HG03521 (cell line): ENCODE measurements around the gene TXLNA.

Source experiments
- ATAC-seq: cut with Tn5 transposase; IDR thresholded peaks from one replicate; pipeline ENCODE4 v1.9.1; 2021; ENCODE audit warnings: mild to moderate bottlenecking, moderate library complexity; ENCODE audit not compliant: unreplicated experiment

The TXLNA gene

DNA sequence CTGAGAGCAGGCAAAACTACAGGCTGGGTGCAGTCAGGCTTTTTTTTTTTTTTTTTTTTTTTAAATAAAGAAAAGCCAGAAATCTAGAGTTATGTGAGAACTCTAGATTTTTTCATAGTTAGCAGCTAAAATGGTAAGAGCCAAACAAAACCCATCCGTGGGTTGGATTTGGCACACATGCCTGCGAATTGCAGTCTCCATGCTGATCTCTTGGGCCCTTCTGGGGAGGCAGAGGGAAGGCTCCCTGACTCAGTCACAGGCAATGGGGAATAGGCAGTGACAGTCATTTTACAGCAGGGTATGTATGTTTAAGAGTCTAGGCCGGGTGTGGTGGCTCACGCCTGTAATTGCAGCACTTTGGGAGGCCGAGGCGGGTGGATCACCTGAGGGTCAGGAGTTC is 2.6 kb downstream of the TXLNA start:
- no peak for ATAC-seq

DNA sequence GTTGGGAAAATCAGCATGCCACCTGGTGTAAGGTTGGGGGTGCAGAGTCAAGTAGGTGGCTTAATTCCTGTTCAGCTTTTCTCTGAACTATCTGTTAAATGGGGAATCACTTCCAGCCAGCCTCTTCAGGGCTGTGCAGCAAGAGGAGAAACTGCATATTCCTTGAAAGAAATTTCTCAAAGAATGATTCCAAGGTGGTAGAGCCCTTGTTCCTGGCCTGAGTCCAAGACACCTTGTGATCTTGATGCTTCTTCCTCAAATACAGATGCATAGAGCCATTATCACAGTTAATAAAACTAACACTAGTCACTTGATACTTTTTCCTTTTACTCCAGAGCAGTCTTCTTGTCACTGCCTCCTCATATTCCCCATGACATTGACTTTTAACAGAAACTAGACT is 5.2 kb downstream of the TXLNA start:
- no peak for ATAC-seq

DNA sequence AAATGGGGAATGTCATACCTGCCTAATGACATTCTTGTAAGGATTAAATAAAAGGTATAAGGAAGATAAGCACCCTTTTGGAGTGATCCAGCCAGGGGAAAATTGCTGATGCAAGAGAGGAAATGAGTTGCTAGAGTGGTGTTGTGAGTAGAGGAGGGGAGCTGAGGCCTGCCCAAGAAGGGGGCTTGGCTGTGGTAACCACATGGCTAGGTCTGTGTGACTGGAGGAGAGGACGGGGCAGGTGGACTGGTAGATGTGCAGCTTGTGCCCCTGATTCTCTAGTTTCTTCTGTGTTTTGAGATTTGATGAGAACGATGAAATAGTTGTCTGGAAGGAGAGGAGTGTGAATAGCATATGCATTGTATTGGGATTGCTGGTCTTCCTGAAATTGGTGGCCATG is 6.6 kb downstream of the TXLNA start:
- no peak for ATAC-seq

DNA sequence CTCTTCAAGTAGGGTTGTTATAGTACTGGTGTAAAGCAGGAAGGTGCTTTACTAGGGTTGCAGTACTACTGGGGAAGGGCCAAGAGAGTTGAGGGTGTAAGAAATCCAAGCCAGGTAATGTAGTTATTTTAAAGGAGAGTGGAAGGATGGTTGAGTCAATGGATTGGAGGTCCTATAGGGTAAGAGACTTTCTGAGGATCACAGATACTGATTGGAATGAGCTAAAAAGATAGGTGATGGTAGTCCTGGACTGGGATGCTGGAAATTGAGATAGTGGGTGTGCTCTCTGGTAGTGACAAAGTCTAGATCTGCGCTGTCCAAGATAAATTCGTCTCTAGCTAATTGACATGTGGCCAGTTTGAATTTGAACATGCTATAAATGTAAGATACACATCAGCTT is 7.0 kb downstream of the TXLNA start:
- no peak for ATAC-seq

DNA sequence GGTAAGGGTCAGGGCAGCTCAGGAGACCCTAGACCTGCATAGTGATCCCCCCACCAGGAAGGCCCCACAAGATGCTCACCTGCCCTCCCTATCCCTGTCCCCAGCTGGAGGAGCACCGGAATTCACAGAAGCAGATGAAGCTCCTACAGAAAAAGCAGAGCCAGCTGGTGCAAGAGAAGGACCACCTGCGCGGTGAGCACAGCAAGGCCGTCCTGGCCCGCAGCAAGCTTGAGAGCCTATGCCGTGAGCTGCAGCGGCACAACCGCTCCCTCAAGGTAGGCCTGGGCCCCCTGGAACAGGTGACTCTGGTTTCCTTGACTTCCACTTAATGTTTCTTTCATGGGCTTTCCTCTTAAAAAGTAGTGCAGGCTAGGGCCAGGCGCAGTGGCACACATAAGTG is 8.4 kb downstream of the TXLNA start:
- no peak for ATAC-seq

DNA sequence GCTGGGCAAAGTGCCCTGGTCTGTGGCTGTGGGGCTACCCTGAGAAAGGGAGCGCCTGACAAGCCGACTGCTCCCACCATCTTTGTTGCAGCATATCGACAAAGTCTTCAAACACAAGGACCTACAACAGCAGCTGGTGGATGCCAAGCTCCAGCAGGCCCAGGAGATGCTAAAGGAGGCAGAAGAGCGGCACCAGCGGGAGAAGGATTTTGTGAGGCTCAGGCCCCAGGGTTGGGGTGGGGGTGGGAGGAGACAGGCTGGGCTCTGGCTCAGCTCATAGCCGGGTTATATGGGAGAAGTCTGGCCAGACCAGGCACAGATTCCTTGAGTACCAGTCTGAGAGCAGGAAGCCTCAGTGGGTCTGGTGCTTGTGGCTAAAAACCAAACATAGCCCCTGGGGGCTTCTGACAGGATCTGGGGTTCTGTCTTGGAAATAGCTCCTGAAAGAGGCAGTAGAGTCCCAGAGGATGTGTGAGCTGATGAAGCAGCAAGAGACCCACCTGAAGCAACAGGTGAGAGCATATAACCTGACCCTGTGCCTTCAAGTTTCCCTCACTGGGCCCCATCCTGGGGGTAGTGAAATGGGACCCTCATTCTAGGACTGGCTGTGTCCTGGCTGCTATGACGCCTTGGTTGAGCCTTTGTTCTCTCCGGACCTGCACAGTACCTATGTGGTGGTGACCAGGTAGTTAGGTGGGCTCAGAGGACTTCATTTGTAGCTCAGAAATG is 12.9 kb downstream of the TXLNA start:
- ATAC-seq = no peak

DNA sequence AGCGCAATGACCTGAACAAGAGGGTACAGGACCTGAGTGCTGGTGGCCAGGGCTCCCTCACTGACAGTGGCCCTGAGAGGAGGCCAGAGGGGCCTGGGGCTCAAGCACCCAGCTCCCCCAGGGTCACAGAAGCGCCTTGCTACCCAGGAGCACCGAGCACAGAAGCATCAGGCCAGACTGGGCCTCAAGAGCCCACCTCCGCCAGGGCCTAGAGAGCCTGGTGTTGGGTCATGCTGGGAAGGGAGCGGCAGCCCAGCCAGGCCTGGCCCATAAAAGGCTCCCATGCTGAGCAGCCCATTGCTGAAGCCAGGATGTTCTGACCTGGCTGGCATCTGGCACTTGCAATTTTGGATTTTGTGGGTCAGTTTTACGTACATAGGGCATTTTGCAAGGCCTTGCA is 15.5 kb downstream of the TXLNA start:
- no peak for ATAC-seq

DNA sequence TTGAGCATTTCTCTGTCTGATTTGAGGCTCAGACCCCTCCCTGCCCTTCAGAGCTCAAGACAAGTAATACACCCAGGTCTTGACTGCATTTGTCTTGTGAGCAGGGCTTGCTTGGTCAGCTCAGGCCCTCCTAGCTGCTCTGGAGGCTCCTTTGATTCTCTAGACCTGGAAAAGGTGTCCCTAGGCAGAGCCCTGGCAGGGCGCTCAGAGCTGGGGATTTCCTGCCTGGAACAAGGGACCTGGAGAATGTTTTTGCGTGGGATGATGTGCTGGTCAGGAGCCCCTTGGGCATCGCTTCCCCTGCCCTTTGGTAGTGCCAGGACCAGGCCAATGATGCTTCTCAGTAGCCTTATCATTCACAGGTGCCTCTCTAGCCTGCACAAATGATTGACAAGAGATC is 16.1 kb downstream of the TXLNA start:
- ATAC-seq = no peak

DNA sequence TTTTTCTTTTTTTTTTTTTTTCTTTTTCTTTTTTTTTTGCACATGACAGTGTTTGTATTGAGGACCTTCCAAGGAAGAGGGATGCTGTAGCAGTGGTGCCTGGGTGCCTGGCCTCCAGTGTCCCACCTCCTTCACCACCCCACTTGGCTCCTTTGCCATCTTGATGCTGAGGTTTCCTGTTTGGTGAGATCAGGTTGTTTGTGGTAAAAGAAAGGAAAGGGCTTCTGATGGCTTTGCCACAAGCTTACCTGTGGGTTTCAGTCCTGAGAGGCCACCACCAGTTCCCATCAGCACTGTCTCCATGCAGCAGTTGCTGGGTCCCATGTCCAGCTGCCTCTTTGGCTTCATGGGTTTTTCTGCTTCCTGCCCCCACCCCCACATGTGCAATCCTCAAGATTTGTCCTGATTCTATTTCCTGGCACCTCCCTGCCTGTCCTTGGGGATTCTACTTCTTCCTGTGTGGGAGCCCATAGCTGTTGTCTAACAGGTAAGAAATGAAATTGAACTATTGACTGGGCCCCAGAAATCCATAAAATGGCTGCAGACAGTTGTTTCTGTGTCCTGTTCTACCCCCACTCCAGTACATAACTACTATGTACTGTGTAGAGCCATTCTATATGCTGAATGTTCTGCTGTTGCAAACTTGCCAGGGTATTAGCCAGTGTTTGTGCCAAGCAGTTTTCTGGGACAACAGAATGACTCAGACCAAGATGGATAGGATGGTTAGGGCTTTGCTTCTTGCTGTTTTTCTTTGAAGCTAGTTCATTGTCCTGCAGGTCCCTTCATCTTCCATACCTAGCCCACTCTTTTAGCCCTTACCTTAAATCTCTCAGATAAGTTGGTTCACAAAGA is 16.7 kb downstream of the TXLNA start:
- no peak for ATAC-seq

DNA sequence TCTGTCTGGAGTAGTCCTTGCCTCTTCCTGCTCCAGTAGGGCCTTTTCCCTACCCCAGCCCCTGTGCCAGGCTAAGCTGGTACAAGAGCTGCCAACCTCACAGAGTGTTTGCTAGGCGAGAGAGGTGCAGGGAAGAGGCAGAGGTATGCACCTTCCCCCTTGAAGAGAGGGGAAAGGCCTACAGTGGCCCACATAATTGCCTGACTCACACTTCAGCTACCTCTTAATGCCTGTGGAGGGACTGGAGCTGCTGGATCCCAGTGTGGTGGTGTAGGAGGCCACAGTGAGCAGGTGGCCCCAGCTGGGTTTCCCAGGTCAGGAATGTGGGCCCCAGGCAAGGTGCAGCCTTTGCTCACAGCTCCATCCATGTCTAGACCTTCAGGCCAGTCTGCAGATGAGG is 17.6 kb downstream of the TXLNA start:
- no peak for ATAC-seq

DNA sequence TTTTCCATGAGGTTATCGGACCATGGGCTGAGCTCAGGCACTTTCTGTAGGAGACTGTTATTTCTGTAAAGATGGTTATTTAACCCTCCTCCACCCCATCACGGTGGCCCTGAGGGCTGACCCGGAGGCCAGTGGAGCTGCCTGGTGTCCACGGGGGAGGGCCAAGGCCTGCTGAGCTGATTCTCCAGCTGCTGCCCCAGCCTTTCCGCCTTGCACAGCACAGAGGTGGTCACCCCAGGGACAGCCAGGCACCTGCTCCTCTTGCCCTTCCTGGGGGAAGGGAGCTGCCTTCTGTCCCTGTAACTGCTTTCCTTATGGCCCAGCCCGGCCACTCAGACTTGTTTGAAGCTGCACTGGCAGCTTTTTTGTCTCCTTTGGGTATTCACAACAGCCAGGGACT is 18.4 kb downstream of the TXLNA start:
- no peak for ATAC-seq

DNA sequence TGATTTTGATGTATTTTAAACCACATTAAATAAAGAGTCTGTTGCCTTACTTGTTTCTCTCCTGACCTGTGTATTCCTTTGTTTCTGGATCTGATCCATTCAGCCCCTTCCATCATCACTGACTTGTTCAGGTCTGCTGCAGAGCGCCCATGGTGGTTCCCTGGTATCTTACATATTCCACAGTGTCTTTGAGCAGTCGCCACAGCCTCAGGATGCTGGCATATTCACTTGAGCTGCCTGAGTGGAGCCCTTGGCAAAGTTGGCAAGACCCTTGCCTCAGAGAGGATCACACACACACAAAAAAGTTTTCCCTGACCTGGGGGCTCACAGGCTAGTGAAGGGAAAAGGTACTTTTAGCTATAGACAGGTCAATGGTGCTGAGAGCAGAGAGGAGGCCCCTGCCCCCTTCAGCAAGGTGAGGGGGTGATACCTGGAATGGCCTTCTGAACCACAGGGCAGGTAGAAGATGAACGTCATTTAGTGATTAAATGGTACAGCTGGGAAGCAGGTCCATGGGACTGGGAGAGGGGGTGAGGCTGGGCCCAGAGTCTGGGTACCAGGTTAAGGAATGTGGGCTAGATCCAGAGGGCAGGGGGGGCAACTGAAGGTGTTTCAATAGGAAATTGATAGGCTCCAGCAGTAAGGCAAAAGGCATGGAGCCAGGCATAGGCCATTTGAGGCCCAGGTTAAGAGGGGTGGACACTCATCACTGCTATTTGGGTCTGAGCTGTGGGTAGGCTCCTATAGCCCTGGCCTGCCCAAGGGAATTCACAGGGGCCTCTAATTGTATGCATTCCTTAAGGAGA is 19.0 kb downstream of the TXLNA start:
- ATAC-seq = no peak

DNA sequence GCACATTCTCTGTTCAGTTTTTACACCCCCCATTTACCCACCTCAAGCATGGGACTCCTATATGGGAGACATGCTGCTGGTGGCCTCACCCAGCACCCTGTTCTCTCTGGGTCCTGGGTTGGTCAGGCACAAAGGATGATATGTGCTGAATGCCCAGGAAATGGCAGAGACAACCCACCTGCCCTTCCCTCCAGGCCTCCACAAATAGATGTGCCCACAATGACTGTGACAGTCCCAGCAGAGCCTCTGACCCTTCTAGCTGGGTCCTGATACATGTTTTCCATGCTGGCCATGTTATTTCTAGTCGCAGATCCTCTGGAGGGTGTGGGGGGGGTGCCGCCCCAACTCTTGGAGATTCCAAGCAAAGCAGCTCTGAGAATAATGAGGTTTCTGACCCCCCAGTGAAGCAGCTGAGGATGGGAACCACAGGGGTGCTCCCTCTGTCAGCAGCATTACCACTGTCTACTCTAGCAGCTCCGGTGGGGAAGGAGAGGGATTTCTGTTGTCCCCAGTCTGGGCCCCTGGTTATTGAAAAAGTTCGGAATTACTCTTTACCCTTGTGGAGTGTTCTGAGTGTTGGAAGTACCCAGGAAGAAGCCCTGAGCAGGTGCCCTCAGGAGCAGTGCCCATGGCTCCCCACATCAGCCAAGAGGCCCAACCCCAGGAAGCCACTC is 19.7 kb downstream of the TXLNA start:
- ATAC-seq = no peak

DNA sequence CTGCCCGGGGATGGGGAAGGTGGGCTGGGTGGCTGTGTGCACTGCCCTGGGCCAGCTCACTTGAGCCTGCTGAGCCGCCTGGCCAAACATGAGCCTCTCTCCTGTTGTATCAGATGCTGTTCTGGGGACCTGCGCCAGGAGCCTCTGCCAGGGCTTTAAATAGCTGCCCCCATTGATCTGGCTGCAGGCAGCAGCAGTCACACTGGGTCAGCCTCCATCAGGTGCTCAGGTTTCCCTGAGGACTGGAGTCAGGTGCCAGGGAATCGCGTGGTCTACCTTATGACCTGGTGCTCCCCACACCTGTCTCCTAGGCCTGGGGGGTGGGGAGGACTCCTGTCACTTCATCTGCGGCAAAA is 20.2 kb downstream of the TXLNA start:
- no peak for ATAC-seq

DNA sequence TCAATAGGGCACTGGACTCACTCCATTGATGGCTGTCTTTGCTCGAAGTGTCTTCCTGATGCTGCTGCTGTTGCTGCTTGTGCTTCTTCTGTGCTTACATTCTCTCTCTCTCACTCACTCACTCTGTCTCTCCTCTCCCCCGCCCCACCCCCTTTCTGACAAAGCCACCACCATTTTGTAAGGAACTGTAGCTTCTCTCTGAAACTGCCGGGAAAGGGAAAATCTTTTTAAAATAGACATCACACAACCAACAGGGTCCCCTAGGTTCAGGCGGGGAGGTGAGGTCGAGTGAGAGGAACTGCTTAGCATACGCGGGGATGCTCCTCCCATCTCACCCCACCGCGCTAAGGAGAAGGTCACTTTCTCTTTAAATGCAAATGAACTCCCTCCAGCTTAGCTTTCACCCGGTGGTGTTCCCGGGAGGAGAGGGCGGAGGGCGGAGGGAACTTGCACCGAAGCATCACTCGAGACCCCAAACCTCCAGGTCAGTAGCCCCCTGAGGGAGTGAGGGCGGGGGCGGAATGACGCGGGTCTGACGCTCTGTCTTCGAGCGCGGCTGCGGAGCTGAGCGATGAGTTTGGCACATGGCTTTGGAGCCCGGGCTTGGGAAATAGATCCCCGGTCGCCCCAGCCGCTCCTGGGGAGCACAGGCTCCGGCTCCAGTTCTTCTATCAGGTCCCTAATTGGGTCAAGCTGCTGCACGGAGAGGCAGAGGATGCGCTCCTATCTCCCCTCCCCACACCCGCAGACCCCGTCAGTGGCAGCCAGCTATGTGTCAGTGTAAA is 20.9 kb downstream of the TXLNA start, which contains the start of gene CCDC28B:
CCDC28B (plus strand) TSS at position 370 of the 785 bp plus-strand sequence. CDS start 1,341 bp downstream, outside the sequence.
- ATAC-seq = no peak

DNA sequence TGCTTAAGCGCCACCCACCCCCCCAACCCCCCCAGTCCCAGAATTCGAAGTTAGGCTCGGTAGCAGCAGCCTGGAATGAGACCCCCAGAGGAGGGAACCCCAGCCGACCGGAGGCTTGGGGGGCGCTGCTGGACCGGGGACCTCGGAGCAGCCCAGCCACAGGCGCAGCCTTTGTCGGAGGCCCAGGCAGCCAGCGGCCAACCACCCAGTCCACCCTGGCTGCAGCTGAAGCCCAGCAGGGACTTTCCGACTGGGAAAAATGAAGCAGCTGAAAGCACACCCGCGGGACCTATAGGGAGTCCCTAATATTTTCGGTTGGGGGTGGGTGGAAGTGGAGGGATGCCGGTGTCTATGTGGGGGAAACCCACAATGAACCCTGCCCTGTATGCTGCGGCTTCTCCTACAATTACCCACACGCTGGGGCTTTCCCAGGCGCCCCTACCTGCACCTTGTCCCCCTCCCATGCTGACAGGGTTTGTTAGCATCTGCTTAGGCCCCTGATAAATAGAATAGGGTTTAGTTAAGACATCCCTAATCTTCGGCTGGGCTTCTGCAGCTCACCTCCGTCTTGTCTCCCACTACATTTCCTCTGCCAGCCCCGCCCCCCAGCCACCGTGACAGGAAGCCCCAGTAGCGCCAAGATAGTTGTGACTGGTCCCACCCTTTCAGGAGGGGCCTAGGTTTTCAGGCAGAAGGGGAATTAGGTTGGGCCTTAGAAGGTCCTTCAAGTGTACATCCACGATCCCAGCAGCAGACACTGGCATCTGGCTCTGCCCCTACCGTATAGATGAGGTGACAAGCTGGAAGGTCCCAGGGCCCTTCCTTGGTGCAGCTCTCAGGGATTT is 21.8 kb downstream of the TXLNA start:
- no peak for ATAC-seq

DNA sequence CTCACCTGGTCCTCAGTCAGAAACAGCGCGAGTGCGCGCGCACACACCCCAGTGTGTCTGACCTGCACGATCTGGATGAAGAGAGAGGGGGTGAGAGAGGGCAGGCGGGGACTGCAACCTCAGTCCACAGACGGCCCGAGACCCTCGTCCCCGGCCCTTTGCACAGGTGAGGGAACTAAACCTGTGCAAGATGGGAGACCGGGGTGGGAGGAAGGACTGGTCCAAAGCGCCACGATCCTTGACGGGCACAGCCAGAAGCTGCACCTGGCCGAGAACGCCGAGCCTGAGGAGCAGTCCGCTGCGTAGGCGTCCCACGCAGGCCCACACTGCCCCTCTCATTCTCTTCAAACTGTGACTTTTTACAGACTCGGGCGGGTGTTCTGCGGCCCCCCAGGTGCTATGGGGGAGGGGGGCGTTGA is 25.5 kb downstream of the TXLNA start:
- ATAC-seq = no peak

DNA sequence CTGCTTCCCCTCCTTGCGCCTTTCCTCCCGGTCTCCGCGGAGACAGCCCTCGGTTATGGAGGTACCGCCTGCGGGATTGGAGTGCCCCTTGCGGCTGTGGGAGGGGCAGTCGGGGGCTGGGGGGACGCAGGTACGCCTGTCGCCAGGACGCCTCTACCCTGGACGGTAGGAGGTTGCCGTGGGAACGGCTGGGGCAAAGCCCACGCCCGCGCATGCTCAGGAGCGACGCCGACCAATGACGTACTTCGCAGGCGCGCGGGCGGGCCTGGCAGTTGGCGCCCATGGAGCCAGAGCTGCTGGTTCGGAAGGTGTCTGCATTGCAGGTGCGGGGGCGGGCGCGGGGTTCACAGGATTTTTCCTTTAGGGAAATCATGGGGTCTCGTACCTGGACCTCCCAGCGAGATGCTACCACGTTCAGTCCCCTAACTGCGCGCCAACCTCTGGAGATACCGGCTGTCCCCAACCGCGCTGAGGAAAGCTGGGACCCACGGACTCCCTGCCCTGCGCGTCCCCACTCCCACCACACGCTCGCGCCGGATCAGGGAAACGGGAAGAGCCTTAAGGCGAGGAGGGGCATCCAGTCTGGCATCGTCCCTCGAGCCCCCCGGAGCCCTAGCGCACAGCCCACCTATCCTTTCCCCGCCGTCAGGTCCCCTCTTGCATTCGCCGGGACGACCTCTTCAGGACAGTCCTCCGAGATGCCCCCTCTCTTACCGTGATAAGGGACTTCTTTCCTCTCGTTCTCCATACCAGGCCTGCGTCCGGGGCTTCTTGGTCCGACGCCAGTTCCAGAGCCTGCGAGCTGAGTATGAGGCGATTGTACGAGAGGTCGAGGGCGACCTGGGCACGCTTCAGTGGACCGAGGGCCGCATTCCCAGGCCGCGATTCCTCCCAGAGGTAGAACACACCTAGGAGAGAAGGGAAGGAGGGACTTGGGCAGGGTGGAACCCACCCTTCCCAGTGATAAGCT is 26.2 kb downstream of the TXLNA start, which contains the start of gene IQCC:
IQCC (plus strand) TSS at position 271 of the 970 bp plus-strand sequence; CDS start at position 282, 11 bp downstream.
- ATAC-seq = no peak
